Fibroblast of lung (primary cell): ENCODE results near the gene GBF1. TPM values are rescaled to one million over a fixed set of nuclear protein-coding genes. Genes with fewer than 3 reads are reported as not detected.

Source experiments
- DNase-seq, 2 donors: peaks; one replicate each; pipeline versions ENCODE4 v3.0.0 to v3.0.0-alpha.2; 2010; ENCODE audit warnings: low read depth in 2 of 2
- H2AFZ ChIP-seq: 2 replicates; pipeline ENCODE4 v1.5.1; 2012; ENCODE audit warnings: low read length, control low read depth, inconsistent platforms
- H3K27ac ChIP-seq: 2 replicates; pipeline ENCODE4 v1.5.1; 2011; ENCODE audit warnings: low read length, control low read depth; ENCODE audit not compliant: insufficient read depth
- H3K27me3 ChIP-seq: 2 replicates; pipeline ENCODE4 v1.5.1; 2011; ENCODE audit warnings: mild to moderate bottlenecking, low read length; ENCODE audit not compliant: control insufficient read depth, insufficient read depth
- H3K36me3 ChIP-seq: 2 replicates; pipeline ENCODE4 v1.5.1; 2011; ENCODE audit warnings: low read length; ENCODE audit not compliant: control insufficient read depth, insufficient read depth
- H3K4me1 ChIP-seq: 2 replicates; pipeline ENCODE4 v1.5.1; 2011; ENCODE audit warnings: low read length; ENCODE audit not compliant: control insufficient read depth, insufficient read depth; ENCODE audit errors: extremely low read depth
- H3K4me2 ChIP-seq: 2 replicates; pipeline ENCODE4 v1.5.1; 2011; ENCODE audit warnings: low read length, control low read depth; ENCODE audit not compliant: insufficient read depth; ENCODE audit errors: extremely low read depth
- H3K4me3 ChIP-seq, 4 experiments: fragments of 200-600 bp in 1 of 4; sonication (generic) in 1 of 4; replicated peaks in 1 of 4; 2 replicates each; pipeline ENCODE4 v1.5.1; 2011 to 2016; ENCODE audit warnings: low read length in 4 of 4, low read depth in 3 of 4, mild to moderate bottlenecking in 3 of 4, control low read depth in 2 of 4, inconsistent platforms in 1 of 4, mixed read lengths in 1 of 4; ENCODE audit not compliant: insufficient read depth in 1 of 4; ENCODE audit errors: control extremely low read depth in 1 of 4
- H3K79me2 ChIP-seq: 2 replicates; pipeline ENCODE4 v1.5.1; 2012; ENCODE audit warnings: mild to moderate bottlenecking, low read length, inconsistent platforms; ENCODE audit not compliant: control insufficient read depth, insufficient read depth
- H3K9ac ChIP-seq: 2 replicates; pipeline ENCODE4 v1.5.1; 2011; ENCODE audit warnings: mild to moderate bottlenecking, low read length, control low read depth; ENCODE audit not compliant: insufficient read depth
- H3K9me3 ChIP-seq: 2 replicates; pipeline ENCODE4 v1.5.1; 2012; ENCODE audit warnings: low read depth, low read length; ENCODE audit not compliant: control insufficient read depth, insufficient read depth
- H4K20me1 ChIP-seq: 2 replicates; pipeline ENCODE4 v1.5.1; 2011; ENCODE audit warnings: low read length; ENCODE audit not compliant: control insufficient read depth, insufficient read depth; ENCODE audit errors: extremely low read depth
- CTCF ChIP-seq, 2 donors: IDR thresholded peaks in 1 of 2; conservative IDR thresholded peaks in 1 of 2; 1 replicate in 1 of 2; 2 replicates in 1 of 2; pipeline ENCODE4 v1.5.1; 2011 to 2012; ENCODE audit warnings: low read length in 2 of 2, control low read depth in 1 of 2, inconsistent platforms in 1 of 2, low read depth in 1 of 2, mild to moderate bottlenecking in 1 of 2
- EZH2 ChIP-seq: IDR thresholded peaks from 2 replicates; pipeline ENCODE4 v1.5.1; 2012; ENCODE audit warnings: low read length, control low read depth, mild to moderate bottlenecking; ENCODE audit errors: missing control alignments
- polyA plus RNA-seq, 2 donors: library from polyadenylated mRNA; depleted of rRNA in 1 of 2; stranded (reverse) in 1 of 2; unstranded in 1 of 2; fragments of >200 nt; gene quantifications; 2 replicates each; pipeline ENCODE4 v1.2.1, GENCODE V29; 2011 to 2012; ENCODE audit warnings: missing spikeins in 1 of 2
- total RNA-seq: library from RNA; depleted of rRNA; stranded (reverse); fragments of >200 nt; gene quantifications from 2 replicates; pipeline ENCODE4 v1.2.1, GENCODE V29; 2014

Gene GBF1
- total and polyA plus RNA-seq, 2 donors (not counting 1 experiment from before 2014, with no cell fraction given): 24.1 to 24.6 TPM

- no peak overlapping the region for H2AFZ ChIP-seq
- H3K27me3 ChIP-seq: no peaks in the 10 kb centered on the region
- no peak for DNase-seq
- no peak overlapping the region for H3K4me3 ChIP-seq
- H4K20me1 ChIP-seq: no peaks in the 10 kb centered on the region
- no peaks in the 10 kb centered on the region for H3K36me3 ChIP-seq
- H3K9me3 ChIP-seq: no peaks in the 10 kb centered on the region
- H3K79me2 ChIP-seq: no peaks in the 10 kb centered on the region
- no peak overlapping the region for H3K9ac ChIP-seq
- H3K27ac ChIP-seq: no peak overlapping the region
- no peak overlapping the region for H3K4me2 ChIP-seq
- no peaks in the 10 kb centered on the region for H3K4me1 ChIP-seq
- TF ChIP-seq CTCF (conservative IDR thresholded peaks at IDR 0.05 in 1 of 2, IDR thresholded peaks at IDR 0.05 in 1 of 2; ENCODE audit: low read depth in 1 of 2, low read length in 2 of 2): no peak
- TF ChIP-seq EZH2: no peak
Measured at GRCh38 chr10:102392306-102392705, 147.0 kb downstream of the GBF1 start.

GRCh38 chr10:102393411-102394078 lies 148.2 kb downstream of the GBF1 start:
- no peaks in the 10 kb centered on the region for H3K79me2 ChIP-seq
- H3K27ac ChIP-seq: peak overlapping the region; percentile 95
- H3K4me1 ChIP-seq: no peaks in the 10 kb centered on the region
- DNase-seq: no peak
- peak overlapping the region; percentile 61 for H2AFZ ChIP-seq
- peak overlapping the region; percentile 83 for H3K4me2 ChIP-seq
- no peaks in the 10 kb centered on the region for H3K27me3 ChIP-seq
- peaks cover 2% of the 10 kb centered on the region for H3K36me3 ChIP-seq
- peak overlapping the region; percentile 60 to 87 (median 68) for H3K4me3 ChIP-seq
- peak in 1 of 2 donors; percentile 77 for TF ChIP-seq CTCF (conservative IDR thresholded peaks at IDR 0.05 in 1 of 2, IDR thresholded peaks at IDR 0.05 in 1 of 2; ENCODE audit: low read depth in 1 of 2, low read length in 2 of 2)
- no peak for TF ChIP-seq EZH2
- H3K9ac ChIP-seq: peak overlapping the region; percentile 93
- H3K9me3 ChIP-seq: no peaks in the 10 kb centered on the region
- no peaks in the 10 kb centered on the region for H4K20me1 ChIP-seq

- no peaks in the 10 kb centered on the region for H3K27me3 ChIP-seq
- peak overlapping the region; percentile 97 for H3K4me2 ChIP-seq
- H3K27ac ChIP-seq: peak overlapping the region; percentile 95
- no peaks in the 10 kb centered on the region for H3K79me2 ChIP-seq
- peak overlapping the region; percentile 93 for H3K9ac ChIP-seq
- peak; percentile 86 to 90 for DNase-seq
- peak overlapping the region; percentile 60 to 87 (median 68) for H3K4me3 ChIP-seq
- no peaks in the 10 kb centered on the region for H4K20me1 ChIP-seq
- no peaks in the 10 kb centered on the region for H3K9me3 ChIP-seq
- peak overlapping the region; percentile 84 for H2AFZ ChIP-seq
- H3K4me1 ChIP-seq: no peaks in the 10 kb centered on the region
- TF ChIP-seq EZH2: no peak
- peak in 1 of 2 donors; percentile 78 for TF ChIP-seq CTCF (conservative IDR thresholded peaks at IDR 0.05 in 1 of 2, IDR thresholded peaks at IDR 0.05 in 1 of 2; ENCODE audit: low read depth in 1 of 2, low read length in 2 of 2)
- peaks cover 2% of the 10 kb centered on the region for H3K36me3 ChIP-seq
Measured at GRCh38 chr10:102394079-102394800, 148.9 kb downstream of the GBF1 start.
